Measurements from ENCODE around the gene ZBBX.
A peak's percentile ranks its signal among the peaks of the same experiment; 100 is the strongest.

ZBBX gene

DNA sequence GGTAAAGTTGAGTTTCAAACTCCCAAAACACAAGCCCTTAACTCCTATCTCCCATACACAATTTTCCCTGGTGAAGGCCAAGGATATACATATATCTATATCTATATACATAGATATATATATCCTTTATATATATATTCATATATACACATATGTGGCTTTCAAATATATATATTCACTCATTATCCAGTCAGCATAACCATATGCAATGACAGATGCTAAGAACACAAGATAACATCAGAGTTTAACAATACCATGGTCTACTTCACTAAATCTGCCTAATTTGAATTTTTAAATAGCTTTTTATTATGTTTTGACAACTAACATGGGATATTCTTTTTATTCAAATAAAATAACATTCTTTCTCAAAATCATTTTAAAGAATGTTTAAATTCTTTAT, 24.7 kb downstream of the ZBBX start:
- H3K27me3 ChIP-seq (ENCODE audit: low read depth): no peaks in the 10 kb centered on the region
- H3K9me3 ChIP-seq: no peaks in the 10 kb centered on the region
- H3K4me1 ChIP-seq: no peaks in the 10 kb centered on the region
- no peak for DNase-seq (ENCODE audit: low spot score in 2 of 2)
- H3K36me3 ChIP-seq (replicated peaks): no peaks in the 10 kb centered on the region
- H3K4me3 ChIP-seq: no peak overlapping the region
- in situ Hi-C loops (cut with MboI; ENCODE audit: low sequenced_read_pairs): no loop called here

DNA sequence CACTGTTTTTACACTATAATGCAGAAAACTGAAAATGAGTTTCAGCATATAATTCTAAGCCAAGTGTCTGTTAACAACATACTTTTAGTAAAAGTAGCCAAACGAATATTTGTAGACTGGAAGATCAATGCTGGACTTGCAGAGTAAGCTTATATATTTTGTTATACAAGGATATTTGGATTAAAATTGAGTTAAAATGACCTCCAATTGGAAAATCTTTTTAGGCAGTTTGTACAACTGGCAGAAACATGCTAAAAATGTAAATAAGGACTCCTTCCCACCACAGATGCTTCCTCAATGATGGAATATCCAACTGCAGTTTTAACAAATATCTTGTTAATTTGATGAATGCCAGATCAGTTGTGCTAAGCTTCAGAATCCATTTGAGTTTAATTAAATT, 25.3 kb downstream of the ZBBX start:
- Histone ChIP-seq H3K4me3 (no peak overlapping the region), H3K9me3 (no peaks in the 10 kb centered on the region), H3K4me1 (no peaks in the 10 kb centered on the region), H3K27me3 (ENCODE audit: low read depth) (no peaks in the 10 kb centered on the region), H3K36me3 (replicated peaks) (no peaks in the 10 kb centered on the region)
- no peak for DNase-seq (ENCODE audit: low spot score in 2 of 2)
- in situ Hi-C loops (cut with MboI; ENCODE audit: low sequenced_read_pairs): no loop called here

DNA sequence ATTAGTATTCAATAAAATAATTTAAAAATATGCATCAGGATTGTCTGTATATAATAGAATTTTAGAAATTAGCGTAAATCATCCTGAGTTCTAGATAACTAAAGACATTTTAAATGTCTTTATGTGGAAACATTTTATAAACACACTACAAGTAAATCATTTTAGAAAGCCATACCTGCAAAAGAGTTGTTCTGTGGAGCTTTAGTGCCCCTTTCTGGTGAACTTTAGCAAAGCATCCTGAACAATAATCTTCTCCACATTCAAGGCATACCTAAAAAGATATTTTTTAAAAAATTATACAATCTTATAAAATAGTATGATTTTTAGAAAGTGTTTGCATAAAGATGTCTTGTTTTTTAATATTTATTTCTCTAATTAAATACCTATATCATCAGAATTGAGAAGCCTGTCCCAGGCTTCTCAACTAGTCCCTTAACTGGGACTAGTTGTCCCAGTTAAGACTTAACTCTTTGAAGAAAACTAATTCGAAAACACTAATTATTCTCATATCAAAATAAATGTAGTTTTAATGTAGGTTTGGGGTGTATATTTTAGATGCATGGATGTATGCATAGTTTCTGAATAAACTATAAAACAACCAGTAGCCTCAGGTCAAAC, 29.7 kb downstream of the ZBBX start:
- in situ Hi-C loops (cut with MboI; ENCODE audit: low sequenced_read_pairs): no loop called here
- no peak overlapping the region for H3K4me3 ChIP-seq
- no peaks in the 10 kb centered on the region for H3K4me1 ChIP-seq
- no peaks in the 10 kb centered on the region for H3K36me3 ChIP-seq (replicated peaks)
- no peaks in the 10 kb centered on the region for H3K9me3 ChIP-seq
- H3K27me3 ChIP-seq (ENCODE audit: low read depth): no peaks in the 10 kb centered on the region
- peak; percentile 33 to 43 for DNase-seq (ENCODE audit: low spot score in 2 of 2)

DNA sequence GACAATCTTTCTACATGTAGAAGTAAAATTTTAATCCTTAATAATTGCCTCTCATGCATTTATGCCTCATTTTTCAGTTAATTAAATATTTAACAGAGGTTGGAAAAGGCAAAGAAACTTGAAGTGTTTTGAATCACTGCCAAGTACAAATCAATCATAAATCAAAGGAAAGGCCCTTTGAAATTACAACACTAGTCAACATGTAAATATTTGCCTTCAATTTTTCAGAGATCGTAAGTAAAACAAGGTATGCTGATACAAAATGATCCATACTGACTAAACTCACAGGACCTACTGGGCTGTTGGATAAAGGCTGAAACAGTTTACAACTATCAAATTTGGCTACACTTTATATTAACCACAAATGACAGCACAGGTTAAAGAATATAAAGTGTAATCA, 33.9 kb downstream of the ZBBX start:
- Histone ChIP-seq H3K9me3 (no peaks in the 10 kb centered on the region), H3K4me1 (no peaks in the 10 kb centered on the region), H3K4me3 (no peak overlapping the region), H3K27me3 (ENCODE audit: low read depth) (no peaks in the 10 kb centered on the region), H3K36me3 (replicated peaks) (no peaks in the 10 kb centered on the region)
- in situ Hi-C loops (cut with MboI; ENCODE audit: low sequenced_read_pairs): no loop called here
- DNase-seq (ENCODE audit: low spot score in 2 of 2): no peak

DNA sequence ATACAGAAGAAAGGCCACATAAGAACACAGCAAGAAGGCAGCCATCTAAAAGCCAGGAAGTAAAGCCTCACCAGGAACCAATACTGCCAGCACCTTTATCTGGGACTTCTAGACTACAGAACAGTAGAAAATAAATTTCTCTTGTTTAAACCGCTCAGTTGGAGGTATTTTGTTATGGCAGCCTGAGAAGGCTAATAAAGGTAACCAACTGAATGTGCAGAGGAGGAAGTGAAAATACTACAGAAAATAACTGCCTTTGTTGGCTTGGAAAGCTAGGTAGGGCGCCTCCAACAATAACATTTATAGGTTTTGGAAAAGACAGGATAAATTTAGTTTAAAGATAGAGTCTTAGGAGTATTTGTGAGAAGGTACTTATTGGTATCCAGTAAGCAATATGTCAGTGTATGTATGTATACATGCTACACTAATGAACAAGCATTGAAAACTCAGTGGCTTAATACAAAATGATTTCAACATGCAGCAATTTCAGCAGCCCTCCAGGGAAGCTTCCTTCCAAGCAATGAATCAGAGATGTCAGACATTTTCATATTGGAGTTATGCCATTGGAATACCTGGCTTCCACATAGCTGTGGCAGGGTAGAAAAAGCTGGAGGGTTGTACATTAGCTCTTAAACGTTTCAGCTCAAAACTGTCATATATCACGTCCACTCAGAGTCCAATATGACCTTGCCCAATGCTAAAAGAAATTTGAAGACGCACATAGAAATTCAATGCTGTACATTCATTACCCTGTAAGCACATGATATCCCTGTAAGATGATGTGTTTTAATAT, 48.9 kb downstream of the ZBBX start:
- in situ Hi-C loops (cut with MboI; ENCODE audit: low sequenced_read_pairs): no loop called here

DNA sequence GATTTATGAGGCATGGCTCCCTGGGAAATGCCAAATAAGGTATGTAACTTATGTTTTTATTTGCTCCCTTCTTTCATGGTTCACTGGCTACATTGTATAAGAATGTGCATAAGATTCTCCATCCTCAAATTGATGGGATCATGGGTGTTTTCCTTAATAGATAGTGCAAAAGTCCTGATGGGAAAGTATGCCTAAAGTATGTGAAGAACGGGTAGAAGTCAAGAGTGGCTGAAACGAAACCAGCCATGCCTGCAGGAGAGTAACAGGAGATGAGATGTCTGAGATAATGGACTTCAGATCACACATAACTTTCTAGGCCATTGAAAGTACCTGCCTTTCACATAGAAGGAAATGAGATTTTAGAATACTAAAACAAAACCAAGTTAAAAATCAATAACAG, 56.5 kb downstream of the ZBBX start:
- no peaks in the 10 kb centered on the region for H3K4me1 ChIP-seq
- H3K4me3 ChIP-seq: no peak overlapping the region
- H3K9me3 ChIP-seq: no peaks in the 10 kb centered on the region
- no peaks in the 10 kb centered on the region for H3K27me3 ChIP-seq (ENCODE audit: low read depth)
- in situ Hi-C loops (cut with MboI; ENCODE audit: low sequenced_read_pairs): no loop called here
- H3K36me3 ChIP-seq (replicated peaks): no peaks in the 10 kb centered on the region
- no peak for DNase-seq (ENCODE audit: low spot score in 2 of 2)

More for the DNA sequence above, 48.9 kb downstream of the ZBBX start:
- Histone ChIP-seq H3K27me3 (ENCODE audit: low read depth) (no peaks in the 10 kb centered on the region), H3K9me3 (no peaks in the 10 kb centered on the region), H3K4me3 (no peak overlapping the region), H3K36me3 (replicated peaks) (no peaks in the 10 kb centered on the region), H3K4me1 (no peaks in the 10 kb centered on the region)
- no peak for DNase-seq (ENCODE audit: low spot score in 2 of 2)

DNA sequence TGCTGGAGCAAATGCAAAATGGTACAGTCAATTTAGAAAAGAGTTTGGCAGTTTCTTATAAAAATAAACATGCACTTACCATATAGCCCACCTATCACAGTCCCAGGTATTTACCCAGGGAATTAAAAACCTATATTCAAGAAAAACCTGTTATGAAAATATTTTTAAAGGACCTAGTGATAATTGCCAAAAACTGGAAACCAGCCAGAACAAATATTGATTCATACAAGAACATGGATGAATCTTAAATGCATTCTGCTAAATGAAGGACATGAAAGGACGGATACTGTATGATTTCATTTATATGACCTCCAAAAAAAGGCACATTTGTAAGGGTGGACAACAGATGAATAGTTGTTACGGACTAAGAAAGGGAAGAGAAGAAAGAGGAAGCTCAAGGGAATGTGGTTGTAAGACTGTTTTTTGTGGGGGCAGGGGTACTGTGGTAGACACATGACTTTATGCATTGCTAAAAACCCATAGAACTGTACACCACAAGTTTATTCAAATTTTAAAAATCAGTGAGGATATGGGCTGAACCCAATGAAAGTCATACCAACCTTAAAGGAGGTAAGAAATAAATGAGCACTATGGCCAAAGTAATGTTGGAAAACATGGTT, 61.0 kb downstream of the ZBBX start:
- Histone ChIP-seq H3K36me3 (replicated peaks) (no peaks in the 10 kb centered on the region), H3K4me1 (no peaks in the 10 kb centered on the region), H3K4me3 (no peak overlapping the region), H3K9me3 (no peaks in the 10 kb centered on the region), H3K27me3 (ENCODE audit: low read depth) (no peaks in the 10 kb centered on the region)
- in situ Hi-C loops (cut with MboI; ENCODE audit: low sequenced_read_pairs): no loop called here
- no peak for DNase-seq (ENCODE audit: low spot score in 2 of 2)

DNA sequence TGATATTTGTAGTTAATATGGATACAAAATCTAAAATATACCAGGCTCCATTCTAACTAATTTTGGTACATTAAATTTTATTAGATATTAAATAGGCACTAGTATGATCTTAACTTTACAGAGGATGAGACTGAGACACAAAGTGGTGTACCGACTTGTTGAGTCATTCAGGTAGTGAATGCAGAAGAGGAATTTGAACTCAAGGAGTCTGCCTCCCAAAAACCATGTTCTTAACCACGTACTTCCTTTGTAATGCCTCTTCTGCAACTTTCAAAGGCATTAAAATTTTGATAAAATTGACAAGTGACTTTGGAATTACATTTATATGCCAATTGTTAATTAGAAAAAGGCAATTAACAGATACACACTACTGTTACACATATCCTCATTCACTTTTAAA, 61.8 kb downstream of the ZBBX start:
- H3K4me3 ChIP-seq: no peak overlapping the region
- H3K9me3 ChIP-seq: no peaks in the 10 kb centered on the region
- H3K27me3 ChIP-seq (ENCODE audit: low read depth): no peaks in the 10 kb centered on the region
- DNase-seq (ENCODE audit: low spot score in 2 of 2): no peak
- in situ Hi-C loops (cut with MboI; ENCODE audit: low sequenced_read_pairs): no loop called here
- H3K36me3 ChIP-seq (replicated peaks): no peaks in the 10 kb centered on the region
- H3K4me1 ChIP-seq: no peaks in the 10 kb centered on the region

DNA sequence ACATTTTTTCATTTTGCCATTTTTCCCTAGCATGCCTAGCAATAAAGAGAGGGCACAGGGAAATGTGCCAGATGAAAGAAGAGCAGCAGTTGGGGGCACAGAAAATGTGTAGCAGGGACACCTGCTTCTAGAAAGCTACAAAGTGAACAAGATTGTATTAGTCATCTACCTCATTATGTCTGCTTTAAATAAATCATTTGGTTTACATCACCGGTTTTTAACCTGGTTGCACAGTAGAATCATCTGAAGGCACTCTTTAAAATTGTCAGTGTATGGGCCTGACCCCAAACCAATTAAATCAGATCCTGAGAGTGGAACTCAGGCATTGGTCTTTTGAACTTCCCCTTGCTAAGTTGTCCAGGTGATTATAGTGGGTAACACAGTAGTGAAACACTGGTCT, 73.8 kb downstream of the ZBBX start:
- no peaks in the 10 kb centered on the region for H3K4me1 ChIP-seq
- no peaks in the 10 kb centered on the region for H3K9me3 ChIP-seq
- no peak overlapping the region for H3K4me3 ChIP-seq
- no peak for DNase-seq (ENCODE audit: low spot score in 2 of 2)
- in situ Hi-C loops (cut with MboI; ENCODE audit: low sequenced_read_pairs): no loop called here
- H3K36me3 ChIP-seq (replicated peaks): no peaks in the 10 kb centered on the region
- no peaks in the 10 kb centered on the region for H3K27me3 ChIP-seq (ENCODE audit: low read depth)

DNA sequence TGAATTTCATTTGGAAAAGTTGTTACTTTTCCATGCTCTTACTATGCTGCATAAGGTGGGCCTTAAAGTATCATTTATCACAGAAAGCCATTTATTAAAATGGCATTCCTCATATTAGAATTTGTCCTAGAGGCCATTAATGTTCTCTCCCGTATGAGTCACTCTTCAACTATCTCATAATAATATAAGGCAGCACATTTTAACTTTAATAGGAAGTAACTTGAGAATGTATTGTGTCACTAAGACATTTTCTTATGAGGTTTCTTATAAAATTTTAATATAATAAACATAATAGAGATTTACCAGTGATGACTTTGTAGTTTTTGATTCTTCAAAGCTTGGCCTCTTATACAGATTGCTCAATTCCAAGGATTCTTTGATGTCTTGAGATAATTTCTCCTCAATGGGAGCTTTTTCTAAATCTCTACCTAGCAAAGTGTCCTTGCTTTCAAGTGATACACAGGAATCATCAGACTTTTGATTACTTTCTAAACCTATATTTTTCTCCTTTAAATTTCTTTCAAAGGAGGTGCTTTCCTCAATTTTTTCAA, 74.7 kb downstream of the ZBBX start:
- Histone ChIP-seq H3K27me3 (ENCODE audit: low read depth) (no peaks in the 10 kb centered on the region), H3K9me3 (no peaks in the 10 kb centered on the region), H3K4me3 (no peak overlapping the region), H3K4me1 (no peaks in the 10 kb centered on the region), H3K36me3 (replicated peaks) (no peaks in the 10 kb centered on the region)
- in situ Hi-C loops (cut with MboI; ENCODE audit: low sequenced_read_pairs): no loop called here
- DNase-seq (ENCODE audit: low spot score in 2 of 2): no peak

DNA sequence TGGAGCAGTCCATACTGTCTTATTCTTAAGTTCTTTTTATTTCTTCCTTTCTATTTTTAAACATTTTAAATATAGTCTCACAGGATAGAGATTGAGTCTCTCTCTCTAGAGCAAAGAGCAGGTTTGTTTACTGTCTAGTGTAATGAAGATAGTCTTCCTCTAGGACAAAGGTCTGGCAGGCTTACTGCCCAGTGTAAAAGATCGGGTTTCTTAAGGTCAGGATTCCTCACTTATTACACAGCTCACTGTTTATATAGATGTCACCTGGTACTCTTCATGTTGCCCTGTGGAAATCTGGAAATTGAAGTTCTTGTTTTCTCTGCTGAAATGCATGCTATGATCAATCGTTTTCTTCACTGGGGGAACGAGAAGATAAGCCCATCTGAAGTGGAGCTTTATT, 76.0 kb downstream of the ZBBX start:
- no peaks in the 10 kb centered on the region for H3K36me3 ChIP-seq (replicated peaks)
- H3K4me3 ChIP-seq: no peak overlapping the region
- H3K9me3 ChIP-seq: no peaks in the 10 kb centered on the region
- in situ Hi-C loops (cut with MboI; ENCODE audit: low sequenced_read_pairs): no loop called here
- no peak for DNase-seq (ENCODE audit: low spot score in 2 of 2)
- no peaks in the 10 kb centered on the region for H3K27me3 ChIP-seq (ENCODE audit: low read depth)
- H3K4me1 ChIP-seq: no peaks in the 10 kb centered on the region

DNA sequence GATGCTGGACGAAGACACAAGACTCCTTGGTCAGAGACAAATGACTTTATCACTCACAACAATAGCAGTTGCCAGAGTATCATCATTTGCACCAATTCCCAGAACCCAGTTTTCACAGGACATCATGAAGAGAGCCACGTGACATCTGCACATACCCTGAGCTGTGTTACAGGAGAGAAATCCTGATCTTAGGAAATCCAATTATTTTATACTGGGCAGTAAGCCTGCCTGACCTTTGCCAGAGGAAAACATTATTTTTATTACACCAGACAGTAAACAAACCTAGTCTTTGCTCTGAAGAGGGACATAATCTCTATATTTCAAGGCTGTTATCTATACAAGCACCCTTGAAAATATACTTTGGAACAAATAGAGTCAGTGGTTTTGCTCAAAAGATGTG, 77.4 kb downstream of the ZBBX start:
- H3K4me1 ChIP-seq: no peaks in the 10 kb centered on the region
- no peaks in the 10 kb centered on the region for H3K9me3 ChIP-seq
- H3K36me3 ChIP-seq (replicated peaks): no peaks in the 10 kb centered on the region
- in situ Hi-C loops (cut with MboI; ENCODE audit: low sequenced_read_pairs): no loop called here
- DNase-seq (ENCODE audit: low spot score in 2 of 2): no peak
- H3K4me3 ChIP-seq: no peak overlapping the region
- H3K27me3 ChIP-seq (ENCODE audit: low read depth): no peaks in the 10 kb centered on the region

DNA sequence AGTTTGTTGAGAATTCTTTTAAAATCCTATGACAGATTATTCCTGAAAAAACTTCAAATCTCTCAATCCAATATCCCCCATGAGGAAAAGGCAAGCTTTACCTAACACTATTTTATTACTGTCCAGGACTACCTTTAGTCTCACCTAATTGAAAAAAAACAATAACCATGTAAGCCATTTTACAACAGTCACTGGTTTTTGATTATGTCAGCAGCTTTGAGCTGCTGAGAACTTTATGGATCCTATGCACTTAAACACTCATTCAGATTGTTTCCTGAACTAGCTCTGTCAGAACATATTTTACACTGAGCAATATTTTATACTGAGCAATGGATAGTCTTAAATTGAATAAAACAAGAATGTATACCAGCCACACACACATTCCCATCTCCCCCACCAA, 79.9 kb downstream of the ZBBX start:
- H3K4me3 ChIP-seq: no peak overlapping the region
- H3K27me3 ChIP-seq (ENCODE audit: low read depth): no peaks in the 10 kb centered on the region
- no peak for DNase-seq (ENCODE audit: low spot score in 2 of 2)
- no peaks in the 10 kb centered on the region for H3K4me1 ChIP-seq
- H3K9me3 ChIP-seq: no peaks in the 10 kb centered on the region
- H3K36me3 ChIP-seq (replicated peaks): no peaks in the 10 kb centered on the region
- in situ Hi-C loops (cut with MboI; ENCODE audit: low sequenced_read_pairs): no loop called here

DNA sequence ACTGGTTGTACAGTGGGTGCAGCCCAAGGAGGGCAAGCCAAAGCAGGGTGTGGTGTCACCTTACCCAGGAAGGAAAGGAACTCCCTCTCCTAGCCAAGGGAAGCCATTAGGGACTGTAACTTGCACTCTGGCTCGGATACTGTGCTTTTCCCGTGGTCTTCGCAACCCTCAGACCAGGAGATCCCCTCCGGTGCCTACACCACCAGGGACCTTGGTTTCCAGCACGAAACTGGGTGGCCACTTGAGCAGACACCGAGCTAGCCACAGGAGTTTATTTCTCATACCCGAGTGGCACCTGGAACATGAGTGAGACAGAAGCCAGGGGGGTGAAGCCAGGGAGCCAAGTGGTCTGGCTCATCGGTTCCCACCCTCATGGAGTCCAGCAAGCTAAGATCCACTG, 90.7 kb downstream of the ZBBX start:
- H3K4me1 ChIP-seq: no peaks in the 10 kb centered on the region
- in situ Hi-C loops (cut with MboI; ENCODE audit: low sequenced_read_pairs): no loop called here

More for the DNA sequence above, 90.7 kb downstream of the ZBBX start:
- H3K4me3 ChIP-seq: no peak overlapping the region
- H3K27me3 ChIP-seq (ENCODE audit: low read depth): no peaks in the 10 kb centered on the region
- no peak for DNase-seq (ENCODE audit: low spot score in 2 of 2)
- H3K36me3 ChIP-seq (replicated peaks): no peaks in the 10 kb centered on the region
- H3K9me3 ChIP-seq: no peaks in the 10 kb centered on the region

Measured in HAP-1 (cell line).